GM18505 (cell line): ENCODE data around the gene UNC5C.
"Not testable (repeated sequence)": the region's sequence is repeated elsewhere in the genome, so short reads cannot be mapped to it uniquely, and the experiment has no call there.

Experiments used
- ATAC-seq: cut with Tn5 transposase; IDR thresholded peaks from one replicate; pipeline ENCODE4 v1.9.1; 2021; ENCODE audit not compliant: unreplicated experiment
- POLR2A ChIP-seq: IDR thresholded peaks from 4 replicates; pipeline ENCODE4 v1.6.1; 2011; ENCODE audit warnings: borderline replicate concordance; ENCODE audit not compliant: insufficient read depth, insufficient read length; ENCODE audit errors: extremely low read depth

UNC5C gene

DNA sequence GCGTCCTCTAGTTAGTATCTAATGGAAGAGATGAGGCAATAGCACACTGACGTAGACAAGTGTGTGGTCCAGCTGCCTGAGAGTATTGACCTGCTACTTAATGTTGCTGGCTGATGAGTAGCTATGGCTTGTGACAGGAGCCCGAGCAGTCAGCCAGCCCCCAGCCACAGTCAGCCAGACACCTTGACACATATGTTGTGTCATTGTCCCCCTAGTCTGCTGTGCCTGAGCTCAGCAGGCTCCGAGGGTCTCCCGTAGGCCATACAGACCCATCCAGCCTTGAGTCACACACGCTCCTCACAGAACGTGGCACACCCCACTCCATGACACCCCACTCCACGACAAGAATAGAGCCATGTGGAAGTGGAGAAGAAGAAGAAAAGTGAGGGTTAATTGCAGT, 362.1 kb downstream of the UNC5C start:
- ATAC-seq, result no peak
- TF ChIP-seq POLR2A, result no peak

GRCh38 chr4:95183656-95184408, 364.9 kb downstream of the UNC5C start:
- no peak for TF ChIP-seq POLR2A

GRCh38 chr4:95181996-95182306, 366.8 kb downstream of the UNC5C start:
- ATAC-seq, result no peak
- no peak for TF ChIP-seq POLR2A

More at GRCh38 chr4:95183656-95184408, 364.9 kb downstream of the UNC5C start:
- ATAC-seq, result no peak

- ATAC-seq, result no peak
- no peak for TF ChIP-seq POLR2A
These were observed 367.4 kb downstream of the UNC5C start for GRCh38 chr4:95181243-95181995.

DNA sequence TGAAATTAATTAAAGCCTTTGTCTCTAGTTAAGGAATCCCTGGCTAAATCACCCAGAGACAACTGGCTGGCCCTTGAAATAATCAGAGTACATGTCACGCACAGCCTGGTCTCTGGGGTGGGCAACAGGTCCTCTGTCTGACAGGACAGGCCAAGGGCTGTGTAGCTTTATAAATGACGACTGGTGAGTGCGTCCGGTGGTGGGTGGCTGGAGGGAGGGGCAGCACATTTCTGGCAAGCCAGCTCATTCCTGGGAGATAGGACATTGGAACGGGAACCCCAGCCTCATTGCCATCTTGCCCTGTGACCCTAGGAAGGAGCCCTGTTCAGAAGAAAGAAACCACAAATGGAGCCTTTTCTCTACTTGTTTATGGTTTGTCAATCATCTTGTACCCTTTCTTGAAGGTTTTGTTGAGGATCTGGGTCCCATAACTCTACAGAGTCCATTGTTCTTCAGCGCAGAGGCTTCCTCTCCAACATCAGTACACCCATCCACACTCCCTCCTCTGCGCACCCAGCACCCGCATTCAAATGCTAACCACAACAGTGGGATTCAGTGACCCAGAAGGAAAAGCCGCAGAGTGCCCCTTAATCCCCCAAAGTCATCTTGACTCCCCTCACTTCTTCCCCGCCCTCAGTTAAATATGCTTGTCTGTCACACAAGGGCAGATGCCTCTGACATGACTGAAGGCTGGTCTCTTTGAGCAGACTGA, 368.1 kb downstream of the UNC5C start:
- ATAC-seq, result no peak
- no peak for TF ChIP-seq POLR2A

GRCh38 chr4:95178938-95179337, 369.8 kb downstream of the UNC5C start:
- TF ChIP-seq POLR2A, result no peak
- no peak for ATAC-seq

- not testable (repeated sequence) for ATAC-seq
These were observed 377.4 kb downstream of the UNC5C start for GRCh38 chr4:95171377-95171776.

GRCh38 chr4:95170176-95170575, 378.6 kb downstream of the UNC5C start:
- no peak for TF ChIP-seq POLR2A
- no peak for ATAC-seq

GRCh38 chr4:95167805-95168204, 381.0 kb downstream of the UNC5C start:
- TF ChIP-seq POLR2A, result no peak
- no peak for ATAC-seq

- TF ChIP-seq POLR2A, result no peak
- peak; percentile 80 for ATAC-seq
These were observed 382.7 kb downstream of the UNC5C start for GRCh38 chr4:95165926-95166524.

DNA sequence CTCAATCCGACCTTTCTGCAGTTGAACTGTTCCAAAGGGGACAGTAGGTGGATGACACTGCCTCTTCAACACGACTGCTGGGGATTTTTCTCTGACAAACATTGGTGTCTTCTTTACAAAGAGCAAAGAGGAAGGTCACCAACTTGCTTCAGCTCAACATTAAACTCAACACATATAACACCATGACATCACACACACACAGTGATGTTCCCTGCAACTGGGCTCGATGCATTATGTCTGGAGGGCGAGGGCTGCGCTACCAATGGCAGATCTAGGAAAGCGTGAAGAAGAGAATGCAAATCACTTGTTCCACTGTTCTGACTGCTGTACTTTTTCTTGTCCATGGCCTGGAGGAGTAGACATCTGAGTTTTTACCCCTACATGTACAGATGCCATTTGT, 385.9 kb downstream of the UNC5C start:
- ATAC-seq, result no peak

GRCh38 chr4:95161781-95162469, 386.8 kb downstream of the UNC5C start:
- ATAC-seq, result no peak
- no peak for TF ChIP-seq POLR2A

More for the DNA sequence above, 385.9 kb downstream of the UNC5C start:
- TF ChIP-seq POLR2A, result no peak

- TF ChIP-seq POLR2A, result no peak
- ATAC-seq, result no peak
These were observed 389.4 kb downstream of the UNC5C start for GRCh38 chr4:95159384-95159783.

DNA sequence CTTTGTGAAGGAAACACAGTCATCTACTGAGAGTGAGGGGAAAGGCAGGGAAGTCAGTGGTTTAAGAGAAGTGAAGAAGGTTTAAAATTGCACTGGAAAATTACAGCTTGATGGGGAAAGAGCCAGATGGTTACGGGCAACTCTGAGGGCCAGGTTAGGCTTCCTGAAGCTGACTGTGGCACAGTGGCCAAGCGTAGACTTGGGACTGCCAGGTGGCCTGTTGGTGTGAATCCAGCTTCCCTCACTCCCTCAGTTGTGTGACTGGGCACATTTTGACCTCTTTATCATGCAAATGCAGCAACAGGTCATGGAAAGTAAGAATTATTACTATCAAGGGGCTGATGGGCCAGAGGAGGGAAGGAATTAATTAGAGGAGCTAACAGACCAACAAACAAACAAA, 390.1 kb downstream of the UNC5C start:
- no peak for ATAC-seq
- TF ChIP-seq POLR2A, result no peak

DNA sequence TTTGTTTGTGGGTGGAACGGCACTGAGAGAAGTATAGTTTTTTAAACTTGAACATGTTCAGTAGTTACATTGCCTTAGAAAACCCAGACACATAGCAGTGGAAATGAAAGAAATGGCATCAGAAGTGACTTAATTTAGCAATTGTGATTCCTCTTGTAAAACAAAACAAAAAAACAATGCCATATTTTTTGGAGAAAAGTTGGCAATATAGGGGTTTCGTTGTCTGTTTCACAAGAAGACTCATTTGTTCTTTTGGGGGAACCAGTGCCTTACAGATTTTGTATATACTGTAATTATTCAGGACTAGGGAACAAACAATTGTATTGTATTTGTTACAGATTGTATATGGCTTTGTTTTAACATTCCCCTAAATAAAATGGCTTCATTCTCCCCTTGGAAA, 390.7 kb downstream of the UNC5C start:
- ATAC-seq, result no peak
- TF ChIP-seq POLR2A, result no peak
